Activated CD8-positive, alpha-beta memory T cell treated with anti-CD3 and anti-CD28 coated beads for 1 hour (primary cell): ENCODE data around the gene MRPL23.

Experiments used
- DNase-seq, 2 donors: peaks; one replicate each; pipeline ENCODE4 v3.0.0-alpha.2; 2020; ENCODE audit warnings: low read depth in 1 of 2; ENCODE audit errors: extremely low read depth in 1 of 2

MRPL23 gene

DNA sequence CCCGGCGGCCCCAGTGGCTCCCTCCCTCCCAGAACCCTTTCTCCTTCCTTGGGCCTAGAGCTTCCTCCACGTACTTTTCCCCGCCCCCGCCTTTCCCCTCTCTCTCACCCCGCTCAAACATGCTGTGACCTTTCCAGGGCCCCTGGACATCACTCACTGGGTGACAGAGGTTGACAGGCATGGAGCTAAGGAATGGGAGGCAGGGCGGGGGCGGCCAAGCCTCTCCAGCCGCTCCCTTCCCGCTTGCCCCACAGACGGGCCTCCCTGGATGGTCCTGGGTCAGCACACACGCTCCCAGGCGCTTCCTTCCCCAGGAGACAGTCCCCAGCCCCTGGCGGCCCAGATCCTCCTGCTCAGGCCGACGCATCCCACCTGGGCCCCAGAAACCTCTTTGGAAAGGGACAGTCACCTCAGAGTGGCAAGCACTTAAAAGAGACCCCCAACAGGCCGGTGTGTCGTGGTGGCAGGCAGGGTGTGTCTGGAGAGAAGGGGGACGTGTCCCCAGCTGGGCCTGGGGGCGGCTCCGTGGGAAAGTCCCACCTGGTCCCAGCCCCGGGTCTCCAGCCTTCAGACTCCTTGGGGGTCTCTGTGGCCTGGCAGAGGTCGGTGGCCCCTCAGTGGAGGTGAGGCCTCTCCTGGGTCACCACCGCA is 41.7 kb downstream of the MRPL23 start:
- no peak for DNase-seq

DNA sequence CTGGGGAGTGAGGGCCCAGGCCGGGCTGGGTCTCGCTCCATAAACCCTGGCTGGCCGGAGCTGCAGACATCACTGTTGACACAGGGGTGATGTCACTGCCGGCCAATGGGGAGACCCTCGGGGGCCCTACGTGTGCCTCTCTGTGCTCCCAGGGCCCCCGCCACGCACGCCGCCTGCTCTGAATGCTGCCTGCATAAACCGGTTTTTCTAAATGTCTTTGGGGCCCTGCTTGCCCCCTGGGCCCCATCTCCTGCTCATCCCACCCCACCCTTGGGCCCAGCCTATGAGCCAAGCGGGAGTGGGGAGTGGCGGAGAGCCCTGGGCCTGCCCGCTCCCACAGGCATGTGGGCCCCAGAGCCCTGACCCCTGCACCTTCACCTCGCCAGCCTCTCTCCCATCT is 42.8 kb downstream of the MRPL23 start:
- no peak for DNase-seq

- no peak for DNase-seq
These were observed 43.9 kb downstream of the MRPL23 start for GRCh38 chr11:1990872-1991578.

GRCh38 chr11:1992111-1992510 is 45.0 kb downstream of the MRPL23 start:
- no peak for DNase-seq

- DNase-seq = no peak
These were observed 47.0 kb downstream of the MRPL23 start for GRCh38 chr11:1994121-1994520.

DNA sequence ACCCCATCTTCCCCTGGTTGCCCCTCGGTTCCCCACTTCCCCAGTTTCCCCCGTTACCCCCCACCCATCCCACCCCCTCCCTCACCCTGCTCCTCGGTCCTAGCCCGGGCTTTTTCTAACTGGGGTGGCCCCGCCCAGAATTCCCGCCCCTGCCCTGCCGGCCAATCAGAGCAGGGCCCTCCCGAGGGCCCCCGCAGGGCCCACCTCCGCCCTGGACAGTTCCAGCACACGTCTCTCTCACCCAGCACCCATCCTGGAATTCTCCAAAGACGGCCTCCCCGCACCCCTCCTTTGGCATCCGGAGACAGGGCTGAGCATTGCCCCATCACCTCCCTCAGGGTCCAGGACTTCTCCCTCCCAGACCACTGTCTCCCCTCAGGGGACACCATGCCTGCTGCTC is 50.6 kb downstream of the MRPL23 start, which contains the start of gene H19:
Gene H19, minus strand, starts transcription at position 88 of the 400 bp plus-strand sequence.
- DNase-seq = no peak

GRCh38 chr11:1998290-1998689 is 51.2 kb downstream of the MRPL23 start:
- DNase-seq = no peak

GRCh38 chr11:1998861-1999260 is 51.7 kb downstream of the MRPL23 start:
- no peak for DNase-seq

GRCh38 chr11:2002042-2002776 is 55.1 kb downstream of the MRPL23 start:
- no peak for DNase-seq

GRCh38 chr11:2002807-2003206 is 55.7 kb downstream of the MRPL23 start:
- no peak for DNase-seq

GRCh38 chr11:2004466-2004865 is 57.3 kb downstream of the MRPL23 start:
- no peak for DNase-seq
